Jurkat, Clone E6-1 (cell line): ENCODE measurements around the gene PRSS33.

Experiments
- DNase-seq: peaks from one replicate; pipeline ENCODE4 v3.0.0-alpha.2; 2011; ENCODE audit warnings: low read depth, low spot score
- H3K4me3 ChIP-seq: 2 replicates; pipeline ENCODE4 v1.5.1; 2011; ENCODE audit warnings: mild to moderate bottlenecking, low read length, control low read depth, moderate library complexity

Gene PRSS33

DNA sequence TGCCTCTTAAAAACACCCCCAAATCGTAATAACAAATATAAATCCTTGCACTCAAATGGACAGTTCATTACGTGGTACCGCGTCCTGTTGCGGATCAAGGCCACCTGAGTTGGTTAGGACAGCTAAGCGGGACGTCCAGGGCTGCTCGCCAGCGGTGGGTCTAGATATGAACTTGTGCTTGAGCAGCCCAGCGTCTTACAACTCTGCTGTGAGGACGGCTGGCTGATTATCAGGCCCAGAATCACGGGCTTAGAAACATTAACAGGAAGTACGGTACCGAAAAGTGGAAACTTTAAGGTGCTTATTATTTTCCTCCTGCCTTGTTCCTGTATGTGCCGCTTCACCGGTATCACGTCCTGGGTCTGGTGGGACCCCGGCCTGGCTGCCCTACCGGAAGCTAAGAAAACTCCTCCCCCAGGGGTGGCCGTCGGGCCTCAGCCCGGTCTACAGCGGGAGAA, 35.8 kb downstream of the PRSS33 start:
- DNase-seq, result peak; percentile 75

GRCh38 chr16:2749936-2750335, 37.4 kb downstream of the PRSS33 start:
- H3K4me3 ChIP-seq, result no peak overlapping the region
- DNase-seq, result peak; percentile 28

More for the DNA sequence above, 35.8 kb downstream of the PRSS33 start:
- peak overlapping the region; percentile 79 for H3K4me3 ChIP-seq

DNA sequence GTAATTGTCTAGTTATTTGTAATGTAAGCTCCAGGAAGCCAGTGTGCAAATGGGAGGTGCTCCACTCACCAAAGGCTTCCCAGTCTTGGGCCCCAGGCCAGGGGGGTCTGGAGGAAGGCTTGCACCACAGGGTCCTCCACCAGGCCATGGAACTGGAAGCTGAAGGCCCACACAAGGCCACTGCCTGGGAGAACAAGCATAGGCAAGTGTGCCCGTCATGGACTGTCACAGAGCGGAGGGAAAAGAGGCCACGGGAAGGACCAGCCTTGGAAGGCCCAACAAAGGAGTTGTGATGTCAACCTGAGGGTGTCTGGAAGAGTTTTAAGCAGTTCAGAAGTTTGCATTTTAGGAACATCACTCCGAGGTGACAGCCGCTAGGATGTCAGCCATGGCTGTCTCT, 37.9 kb downstream of the PRSS33 start:
- DNase-seq, result no peak
- no peak overlapping the region for H3K4me3 ChIP-seq

DNA sequence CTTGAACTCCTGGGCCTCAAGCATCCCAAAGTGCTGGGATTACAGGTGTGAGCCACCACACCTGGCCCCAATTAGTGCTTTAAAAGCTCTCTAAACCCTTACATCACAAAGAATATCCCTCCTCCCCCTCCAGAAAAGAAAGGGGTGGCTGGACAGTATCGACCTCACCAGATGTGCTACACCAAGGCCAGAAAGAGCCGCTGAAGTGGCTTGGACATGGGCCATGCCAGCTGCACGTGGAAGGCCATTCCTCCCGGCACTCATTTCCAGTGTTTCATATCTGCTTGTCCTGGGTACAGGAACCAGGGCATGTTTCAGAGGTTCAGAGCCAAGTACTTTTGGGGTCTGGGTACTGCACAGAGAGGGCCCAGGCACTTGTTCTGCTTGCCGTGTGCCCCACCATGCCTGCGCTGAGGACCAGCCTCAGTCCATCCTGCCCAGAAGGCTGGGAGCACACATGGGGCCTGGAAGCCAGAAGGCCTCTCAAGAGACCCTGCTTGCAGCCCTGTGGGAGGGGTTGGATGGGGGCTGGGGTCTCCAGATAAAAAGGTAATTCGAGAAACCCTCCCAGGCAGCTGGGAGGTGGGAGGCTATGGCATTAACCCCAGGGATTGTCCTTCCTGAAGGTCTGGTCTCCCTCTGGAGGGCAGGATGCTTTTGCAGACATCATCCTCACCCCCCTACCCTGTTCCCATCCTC, 38.5 kb downstream of the PRSS33 start:
- DNase-seq, result no peak
- no peak overlapping the region for H3K4me3 ChIP-seq

DNA sequence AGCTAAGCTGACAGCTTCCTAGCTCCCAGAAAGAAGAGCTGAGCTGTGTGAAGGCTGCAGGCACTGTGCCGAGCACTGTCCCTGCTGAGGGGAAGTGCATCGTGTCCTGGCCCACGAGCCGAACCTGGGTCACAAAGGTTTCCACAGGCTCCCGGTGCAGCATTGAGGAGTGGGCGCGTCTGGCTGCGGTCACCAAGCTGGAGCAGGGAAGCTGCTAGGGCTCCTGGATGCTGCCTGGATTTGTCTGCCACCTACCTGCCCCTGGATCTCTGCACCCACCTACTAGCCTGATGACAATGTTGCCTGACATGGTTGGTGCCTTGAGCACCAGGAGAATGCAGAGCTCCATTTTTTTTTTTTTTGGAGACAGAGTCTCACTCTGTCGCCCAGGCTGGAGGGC, 41.4 kb downstream of the PRSS33 start:
- H3K4me3 ChIP-seq, result no peak overlapping the region
- DNase-seq, result no peak

DNA sequence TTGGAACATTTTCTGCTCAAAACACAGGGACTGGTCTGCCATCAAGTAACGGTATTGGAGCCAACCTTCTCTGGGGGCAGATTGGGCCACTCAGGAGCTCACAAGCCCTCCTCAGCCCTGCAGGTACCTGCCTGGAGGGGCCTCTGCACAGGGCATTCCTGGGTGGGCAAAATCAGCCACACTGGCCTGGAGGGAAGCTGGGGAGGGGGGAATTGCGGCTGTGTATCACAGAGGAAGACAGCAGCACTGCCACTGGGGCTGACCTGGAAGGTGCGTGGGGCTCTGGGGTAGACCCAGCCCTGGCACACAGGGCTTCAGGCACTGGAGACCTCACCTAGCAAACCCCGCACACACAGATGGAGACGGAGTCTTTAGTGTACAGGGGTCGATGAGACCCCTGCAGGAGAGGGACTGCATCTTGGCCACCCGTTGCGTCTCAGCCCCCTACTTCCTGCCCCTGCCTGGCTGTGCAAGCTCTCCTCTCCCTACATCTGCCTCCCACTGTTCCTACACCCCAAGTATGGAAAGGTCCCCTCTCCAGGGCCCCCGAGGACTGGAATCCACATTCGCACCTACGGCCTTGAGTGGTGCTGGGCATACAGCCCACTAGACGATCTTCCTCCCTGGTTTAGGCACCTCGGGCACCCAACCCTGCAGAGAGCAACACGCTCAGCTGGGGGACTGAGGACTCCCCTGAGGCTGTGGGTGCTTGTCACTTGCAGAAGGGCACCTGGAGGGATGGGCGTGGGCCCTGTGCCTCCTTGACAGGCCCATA, 42.1 kb downstream of the PRSS33 start:
- no peak for DNase-seq
- H3K4me3 ChIP-seq, result no peak overlapping the region

DNA sequence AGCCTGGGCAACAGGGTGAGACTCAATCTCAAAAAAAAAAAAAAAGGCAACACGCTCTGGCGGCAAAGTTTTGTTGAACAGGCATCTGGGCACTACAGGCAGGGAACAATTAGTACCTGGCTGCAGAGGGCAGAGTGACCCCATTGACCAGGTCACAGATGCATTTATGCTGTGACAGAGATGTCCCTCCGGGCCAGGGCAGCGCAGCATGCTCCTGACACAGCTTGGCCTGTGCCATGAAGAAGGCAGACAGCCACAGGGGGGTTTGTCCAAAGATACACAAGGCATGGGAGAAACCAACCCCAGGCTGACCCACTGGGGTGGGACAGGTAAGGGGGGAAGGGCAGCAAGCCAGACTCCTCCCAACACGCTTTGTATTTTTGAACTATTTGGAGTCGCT, 42.6 kb downstream of the PRSS33 start:
- no peak for DNase-seq
- no peak overlapping the region for H3K4me3 ChIP-seq

DNA sequence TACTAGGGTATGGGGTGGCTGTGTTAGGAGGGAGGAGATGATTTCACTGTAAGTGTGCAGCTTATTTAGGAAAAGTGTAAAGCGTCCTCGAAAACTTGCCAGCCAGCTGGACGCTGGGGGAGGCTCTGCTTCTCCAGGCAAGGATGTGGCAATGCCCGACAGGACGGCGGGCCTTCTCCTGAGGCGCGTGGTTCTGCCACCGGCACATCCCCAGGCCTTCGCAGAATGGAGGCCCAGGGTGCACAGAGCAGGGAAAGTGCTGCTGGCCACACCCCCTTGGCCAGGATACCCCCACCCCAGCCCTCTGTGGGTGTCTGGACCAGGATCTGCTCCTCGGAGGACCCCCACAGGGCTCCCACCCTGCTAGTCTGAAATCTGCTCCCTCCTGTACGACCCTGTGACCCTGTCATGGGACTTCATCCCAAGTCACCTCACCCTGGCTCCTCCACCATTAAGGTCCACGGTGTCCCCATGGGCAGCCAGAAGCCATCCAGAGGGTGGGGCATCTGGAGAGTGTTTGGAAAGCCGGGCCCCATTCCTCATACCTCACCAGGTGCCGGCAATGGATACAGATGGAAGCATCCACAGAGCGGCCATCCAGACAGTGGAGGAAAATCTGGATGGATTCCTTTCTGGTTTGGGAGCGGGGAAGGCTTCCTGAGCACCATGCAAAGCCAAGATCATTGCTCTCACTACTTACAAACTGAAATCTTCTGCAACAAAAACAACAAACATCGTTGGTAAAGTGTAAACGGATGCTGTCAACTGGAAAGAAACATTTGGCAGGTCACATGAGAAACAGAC, 44.2 kb downstream of the PRSS33 start:
- no peak overlapping the region for H3K4me3 ChIP-seq
- DNase-seq, result no peak

GRCh38 chr16:2742323-2743006, 44.9 kb downstream of the PRSS33 start:
- no peak for DNase-seq

GRCh38 chr16:2741168-2741567, 46.2 kb downstream of the PRSS33 start:
- DNase-seq, result no peak
- H3K4me3 ChIP-seq, result no peak overlapping the region

More at GRCh38 chr16:2742323-2743006, 44.9 kb downstream of the PRSS33 start:
- H3K4me3 ChIP-seq, result no peak overlapping the region

DNA sequence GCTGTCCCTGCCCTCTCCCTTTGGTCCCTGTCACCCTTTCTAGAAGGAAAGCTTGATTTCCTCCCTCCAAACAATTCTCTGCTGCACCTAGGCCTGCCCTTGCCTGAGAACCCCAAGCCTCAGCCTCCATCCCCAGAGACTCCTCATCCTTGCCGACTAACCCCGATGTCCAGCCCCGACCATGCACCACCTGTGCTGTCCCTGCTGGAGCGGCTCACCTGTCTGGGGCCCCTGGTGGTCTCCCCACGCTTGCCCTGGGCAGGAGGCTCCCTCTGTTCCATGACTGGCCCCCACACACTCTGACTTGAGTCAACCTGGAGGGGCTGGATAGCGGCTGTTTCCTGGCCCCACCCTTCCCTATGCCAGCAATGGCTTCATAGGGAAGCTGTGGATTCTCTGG, 46.9 kb downstream of the PRSS33 start:
- no peak for DNase-seq
- H3K4me3 ChIP-seq, result no peak overlapping the region

DNA sequence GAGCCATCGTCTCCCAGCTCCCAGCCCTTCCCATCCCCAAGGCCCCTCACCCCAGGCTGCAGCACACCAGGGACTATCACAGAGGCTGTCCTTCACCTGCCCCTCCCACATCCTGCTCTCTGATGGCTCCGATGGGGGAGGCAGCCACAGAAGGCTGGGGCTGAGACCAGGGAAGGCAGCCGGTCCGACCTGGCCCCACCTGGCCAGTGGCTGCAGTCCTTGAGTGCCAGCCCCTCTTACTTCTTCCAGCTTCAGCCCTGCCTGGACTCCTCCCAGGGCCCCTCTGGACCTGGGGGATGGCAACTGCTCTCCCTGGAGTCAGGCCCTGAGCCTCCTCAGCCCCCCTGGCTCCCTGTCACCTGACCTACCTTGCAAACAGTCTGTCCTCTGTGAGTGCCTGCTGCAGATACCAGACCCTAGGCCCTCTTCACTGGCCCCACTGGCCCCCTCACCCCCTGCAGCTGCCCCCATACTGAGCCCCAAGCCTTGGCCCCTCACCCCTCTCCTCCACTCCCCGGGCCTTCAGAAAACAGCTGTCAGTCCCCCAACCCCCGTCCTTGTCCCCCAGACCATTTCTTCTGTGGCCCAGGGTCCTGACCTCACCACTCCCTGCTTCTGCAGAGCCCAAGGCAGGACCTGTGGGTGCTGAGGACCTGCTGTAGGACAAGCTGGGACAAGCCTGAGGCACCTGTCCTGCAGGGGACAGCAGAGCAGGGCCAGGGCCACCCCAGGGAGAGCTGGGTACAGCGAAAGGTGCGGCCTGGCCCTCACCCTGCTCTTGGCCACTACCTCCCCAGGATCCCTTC, 47.5 kb downstream of the PRSS33 start:
- DNase-seq, result no peak
- H3K4me3 ChIP-seq, result no peak overlapping the region

- H3K4me3 ChIP-seq, result no peak overlapping the region
- no peak for DNase-seq
Measured at GRCh38 chr16:2738615-2739014, 48.7 kb downstream of the PRSS33 start.

GRCh38 chr16:2737895-2738418, 49.4 kb downstream of the PRSS33 start:
- no peak for DNase-seq
- no peak overlapping the region for H3K4me3 ChIP-seq

DNA sequence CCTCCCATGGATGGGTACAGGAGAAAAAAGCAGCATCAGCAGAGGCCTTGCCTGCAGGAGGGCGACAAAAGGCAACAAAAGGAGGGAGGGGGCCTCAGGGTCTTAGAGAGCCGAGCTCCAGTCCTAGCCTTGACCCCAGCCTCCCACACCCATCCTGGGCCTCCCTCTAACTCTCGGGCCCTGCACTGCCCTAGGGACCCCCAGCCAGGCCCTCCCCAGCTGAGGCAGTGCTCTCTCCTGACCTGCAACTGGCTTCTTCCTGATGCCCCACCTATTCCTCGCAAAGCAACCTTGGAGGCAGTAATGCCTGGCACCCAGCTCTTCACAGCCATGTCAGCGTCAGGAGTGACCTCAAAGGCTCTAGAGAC, 50.1 kb downstream of the PRSS33 start:
- H3K4me3 ChIP-seq, result no peak overlapping the region
- DNase-seq, result no peak

DNA sequence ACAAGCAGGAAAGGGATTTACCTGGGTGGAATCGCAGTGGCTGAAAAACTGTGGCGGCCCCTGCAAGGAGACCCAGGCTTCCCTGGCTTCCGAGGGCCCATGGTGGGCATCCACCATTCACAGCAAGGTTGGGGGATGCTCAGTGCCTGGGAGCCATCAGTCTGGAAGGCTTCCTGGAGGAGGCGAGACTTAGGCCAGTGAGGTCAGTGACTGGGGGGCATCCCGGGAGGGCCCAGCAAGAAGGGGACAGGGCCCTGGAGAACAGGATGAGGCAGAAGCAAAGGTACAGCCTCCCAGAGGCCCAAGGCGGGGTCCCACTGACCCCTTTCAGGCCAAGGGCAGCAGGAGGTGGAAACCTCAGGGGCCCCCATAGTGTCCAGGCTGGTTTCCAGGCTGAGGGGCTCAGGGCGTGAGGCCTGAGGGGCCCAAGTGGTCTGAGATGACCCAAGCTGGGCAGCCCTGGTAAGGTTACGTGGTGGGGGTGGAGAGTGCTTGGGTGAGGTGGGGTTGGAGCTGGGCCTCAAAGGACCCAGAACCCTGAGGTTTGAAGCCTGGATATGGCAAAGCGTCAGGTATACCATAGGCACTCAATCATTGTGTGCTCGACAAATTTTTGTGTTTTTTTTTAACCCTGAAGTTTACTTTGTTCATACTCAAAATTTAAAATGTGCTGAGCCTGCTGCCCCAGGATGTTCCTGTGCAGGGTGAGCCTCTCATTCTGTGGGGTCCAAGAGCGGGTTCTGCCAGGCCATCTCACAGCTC, 50.7 kb downstream of the PRSS33 start:
- no peak overlapping the region for H3K4me3 ChIP-seq
- no peak for DNase-seq

DNA sequence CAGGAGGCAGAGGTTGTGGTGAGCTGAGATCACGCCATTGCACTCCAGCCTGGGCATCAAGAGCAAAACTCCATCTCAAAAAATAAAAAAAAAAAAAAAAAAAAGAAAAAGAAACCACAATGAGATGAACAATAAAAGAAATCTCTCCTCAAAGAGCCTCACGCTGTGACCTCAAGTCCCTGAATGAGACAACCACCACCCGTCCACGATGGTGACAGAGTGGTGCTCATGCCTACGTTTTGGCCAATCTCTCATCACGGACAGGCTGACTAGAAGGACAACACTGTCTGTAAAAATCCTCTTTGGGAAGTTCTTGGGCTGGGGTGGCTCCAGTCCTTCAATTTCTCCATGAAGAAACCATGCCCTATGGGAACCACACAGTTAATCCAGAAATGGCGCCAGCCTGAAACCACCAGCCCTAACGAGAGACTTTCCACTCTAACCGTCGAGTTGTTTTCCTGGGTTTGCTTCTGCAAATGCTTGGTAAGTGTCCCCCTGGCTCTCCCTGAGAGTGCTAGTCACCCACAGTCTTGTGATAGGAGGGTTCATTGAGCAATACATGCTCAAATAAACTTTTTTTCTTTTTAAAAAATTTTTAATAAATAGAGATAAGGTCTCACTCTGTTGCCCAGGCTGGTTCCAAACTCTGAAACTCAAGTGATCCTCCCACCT, 52.4 kb downstream of the PRSS33 start:
- no peak for DNase-seq
- no peak overlapping the region for H3K4me3 ChIP-seq
